ENCODE results near the gene SLC7A6.

Gene SLC7A6

DNA sequence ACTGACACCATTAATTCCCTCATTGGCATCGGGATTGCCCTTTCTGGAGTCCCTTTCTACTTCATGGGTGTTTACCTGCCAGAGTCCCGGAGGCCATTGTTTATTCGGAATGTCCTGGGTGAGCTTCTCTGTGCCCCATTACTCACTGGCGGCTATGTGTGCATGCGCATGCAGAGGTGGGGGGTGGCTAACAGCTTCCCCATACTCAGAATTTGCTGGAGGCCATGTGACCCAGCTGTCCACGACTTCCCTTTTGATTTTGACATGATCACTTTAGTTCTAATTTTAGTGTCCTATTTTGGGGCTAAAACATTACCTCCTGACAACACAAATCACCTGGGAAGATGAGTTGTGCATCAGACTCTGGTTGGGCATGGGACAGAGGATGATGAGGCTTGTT lies 32.4 kb downstream of the SLC7A6 start:
- no peaks in the 10 kb centered on the region for H4K20me1 ChIP-seq (ENCODE audit: insufficient read depth, low read length, poor library complexity, severe bottlenecking)

DNA sequence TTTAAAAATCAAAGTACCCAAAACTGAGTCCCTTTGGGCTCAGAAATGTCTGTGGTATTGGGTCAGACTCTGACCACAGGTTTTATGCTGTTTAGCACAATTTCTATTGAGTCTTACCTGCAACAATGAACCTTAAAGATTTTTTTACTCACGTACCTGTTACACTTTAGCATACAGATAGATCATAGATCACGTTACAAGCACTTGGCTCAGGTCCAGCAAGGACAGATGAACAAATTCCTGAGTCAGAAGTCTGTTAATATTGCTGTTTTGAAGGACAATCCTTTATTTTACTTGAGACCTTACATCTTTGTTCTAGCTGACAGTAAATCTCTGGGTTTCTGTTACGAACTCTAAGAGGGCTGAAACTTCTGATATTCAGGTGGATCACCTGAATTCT lies 33.6 kb downstream of the SLC7A6 start:
- Histone ChIP-seq H3K79me2 (ENCODE audit: insufficient read depth, low read length) (peaks cover 1% of the 10 kb centered on the region; the same call in 1 of the 2 replicates), H3K9me3 (ENCODE audit: insufficient read depth, low read depth, low read length) (no peaks in the 10 kb centered on the region), H3K9me2 (replicated peaks; ENCODE audit: low read depth, low read length) (no peaks in the 10 kb centered on the region), H3F3A (ENCODE audit: low read depth) (no peaks in the 10 kb centered on the region), H3K27me3 (ENCODE audit: insufficient read depth, low read length, poor library complexity, severe bottlenecking) (no peaks in the 10 kb centered on the region), H3K9ac (ENCODE audit: low read depth, low read length, poor library complexity, severe bottlenecking) (no peak overlapping the region), H2AFZ (ENCODE audit: low read length) (no peak overlapping the region), H4K20me1 (ENCODE audit: insufficient read depth, low read length, poor library complexity, severe bottlenecking) (no peaks in the 10 kb centered on the region), H3K36me3 (ENCODE audit: insufficient read depth, low read length) (peaks cover 93% of the 10 kb centered on the region), H3K4me2 (ENCODE audit: low read depth, low read length, poor library complexity, severe bottlenecking) (no peak overlapping the region), H3K4me1 (ENCODE audit: insufficient read depth, low read length, poor library complexity, severe bottlenecking) (no peaks in the 10 kb centered on the region), H3K4me3 (ENCODE audit: low read length, poor library complexity, severe bottlenecking) (no peak overlapping the region)
- no peak for TF ChIP-seq EZH2phosphoT487 (IDR thresholded peaks at IDR 0.05; ENCODE audit: borderline replicate concordance)
- TF ChIP-seq, protein P1, sequence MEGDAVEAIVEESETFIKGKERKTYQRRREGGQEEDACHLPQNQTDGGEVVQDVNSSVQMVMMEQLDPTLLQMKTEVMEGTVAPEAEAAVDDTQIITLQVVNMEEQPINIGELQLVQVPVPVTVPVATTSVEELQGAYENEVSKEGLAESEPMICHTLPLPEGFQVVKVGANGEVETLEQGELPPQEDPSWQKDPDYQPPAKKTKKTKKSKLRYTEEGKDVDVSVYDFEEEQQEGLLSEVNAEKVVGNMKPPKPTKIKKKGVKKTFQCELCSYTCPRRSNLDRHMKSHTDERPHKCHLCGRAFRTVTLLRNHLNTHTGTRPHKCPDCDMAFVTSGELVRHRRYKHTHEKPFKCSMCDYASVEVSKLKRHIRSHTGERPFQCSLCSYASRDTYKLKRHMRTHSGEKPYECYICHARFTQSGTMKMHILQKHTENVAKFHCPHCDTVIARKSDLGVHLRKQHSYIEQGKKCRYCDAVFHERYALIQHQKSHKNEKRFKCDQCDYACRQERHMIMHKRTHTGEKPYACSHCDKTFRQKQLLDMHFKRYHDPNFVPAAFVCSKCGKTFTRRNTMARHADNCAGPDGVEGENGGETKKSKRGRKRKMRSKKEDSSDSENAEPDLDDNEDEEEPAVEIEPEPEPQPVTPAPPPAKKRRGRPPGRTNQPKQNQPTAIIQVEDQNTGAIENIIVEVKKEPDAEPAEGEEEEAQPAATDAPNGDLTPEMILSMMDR (conservative IDR thresholded peaks at IDR 0.05; ENCODE audit: low read length), result no peak

More for the DNA sequence above, 32.4 kb downstream of the SLC7A6 start:
- H3F3A ChIP-seq (ENCODE audit: low read depth), result no peaks in the 10 kb centered on the region
- H3K4me1 ChIP-seq (ENCODE audit: insufficient read depth, low read length, poor library complexity, severe bottlenecking), result no peaks in the 10 kb centered on the region
- H3K4me3 ChIP-seq (ENCODE audit: low read length, poor library complexity, severe bottlenecking), result no peak overlapping the region
- H3K79me2 ChIP-seq (ENCODE audit: insufficient read depth, low read length), result peaks cover 8% of the 10 kb centered on the region; the same call in 1 of the 2 replicates
- no peak overlapping the region for H3K9ac ChIP-seq (ENCODE audit: low read depth, low read length, poor library complexity, severe bottlenecking)
- H3K9me2 ChIP-seq (replicated peaks; ENCODE audit: low read depth, low read length), result no peaks in the 10 kb centered on the region
- H2AFZ ChIP-seq (ENCODE audit: low read length), result no peak overlapping the region
- no peaks in the 10 kb centered on the region for H3K27me3 ChIP-seq (ENCODE audit: insufficient read depth, low read length, poor library complexity, severe bottlenecking)
- H3K9me3 ChIP-seq (ENCODE audit: insufficient read depth, low read depth, low read length), result no peaks in the 10 kb centered on the region
- H3K4me2 ChIP-seq (ENCODE audit: low read depth, low read length, poor library complexity, severe bottlenecking), result no peak overlapping the region
- TF ChIP-seq EZH2phosphoT487 (IDR thresholded peaks at IDR 0.05; ENCODE audit: borderline replicate concordance), result no peak
- TF ChIP-seq, protein P1 (conservative IDR thresholded peaks at IDR 0.05; ENCODE audit: low read length), result no peak
- peaks cover 93% of the 10 kb centered on the region; the same call in 1 of the 2 replicates for H3K36me3 ChIP-seq (ENCODE audit: insufficient read depth, low read length)

DNA sequence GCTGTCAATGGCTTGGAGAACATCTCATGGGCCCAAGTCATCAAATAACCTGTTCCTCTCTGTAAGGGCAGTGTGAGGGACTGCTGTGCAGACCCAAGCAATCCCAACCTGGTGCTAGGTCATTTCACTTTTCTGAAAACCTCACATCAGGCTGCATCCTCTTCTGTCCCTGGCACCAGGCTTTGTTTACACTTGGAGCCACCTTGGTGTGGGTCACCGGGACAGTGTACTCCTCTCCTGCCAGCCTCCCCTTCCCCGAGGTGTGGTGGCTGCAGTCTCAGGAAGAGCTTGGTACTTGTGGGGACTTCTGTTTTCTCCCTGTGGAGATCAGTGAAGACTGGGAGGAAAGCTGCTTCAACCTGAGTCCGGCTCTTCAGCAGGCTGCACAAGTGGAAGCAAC lies 34.0 kb downstream of the SLC7A6 start:
- H3K36me3 ChIP-seq (ENCODE audit: insufficient read depth, low read length), result peaks cover 93% of the 10 kb centered on the region
- TF ChIP-seq EZH2phosphoT487 (IDR thresholded peaks at IDR 0.05; ENCODE audit: borderline replicate concordance), result no peak
- TF ChIP-seq, protein P1 (conservative IDR thresholded peaks at IDR 0.05; ENCODE audit: low read length), result no peak
- no peaks in the 10 kb centered on the region; the same call in 1 of the 2 replicates for H3K79me2 ChIP-seq (ENCODE audit: insufficient read depth, low read length)
- no peaks in the 10 kb centered on the region for H4K20me1 ChIP-seq (ENCODE audit: insufficient read depth, low read length, poor library complexity, severe bottlenecking)
- H3K9ac ChIP-seq (ENCODE audit: low read depth, low read length, poor library complexity, severe bottlenecking), result no peak overlapping the region
- no peak overlapping the region for H3K4me2 ChIP-seq (ENCODE audit: low read depth, low read length, poor library complexity, severe bottlenecking)
- H3K9me3 ChIP-seq (ENCODE audit: insufficient read depth, low read depth, low read length), result no peaks in the 10 kb centered on the region
- no peak overlapping the region for H3K4me3 ChIP-seq (ENCODE audit: low read length, poor library complexity, severe bottlenecking)
- H3K4me1 ChIP-seq (ENCODE audit: insufficient read depth, low read length, poor library complexity, severe bottlenecking), result no peaks in the 10 kb centered on the region
- no peaks in the 10 kb centered on the region for H3K9me2 ChIP-seq (replicated peaks; ENCODE audit: low read depth, low read length)
- H3K27me3 ChIP-seq (ENCODE audit: insufficient read depth, low read length, poor library complexity, severe bottlenecking), result no peaks in the 10 kb centered on the region
- H3F3A ChIP-seq (ENCODE audit: low read depth), result no peaks in the 10 kb centered on the region
- no peak overlapping the region for H2AFZ ChIP-seq (ENCODE audit: low read length)
